GM19324 (cell line): ENCODE results near the gene TOP1.

Experiments used
- ATAC-seq: cut with Tn5 transposase; IDR thresholded peaks from one replicate; pipeline ENCODE4 v1.9.1; 2021; ENCODE audit warnings: mild to moderate bottlenecking, moderate library complexity; ENCODE audit not compliant: unreplicated experiment, low FRiP score

TOP1 gene

DNA sequence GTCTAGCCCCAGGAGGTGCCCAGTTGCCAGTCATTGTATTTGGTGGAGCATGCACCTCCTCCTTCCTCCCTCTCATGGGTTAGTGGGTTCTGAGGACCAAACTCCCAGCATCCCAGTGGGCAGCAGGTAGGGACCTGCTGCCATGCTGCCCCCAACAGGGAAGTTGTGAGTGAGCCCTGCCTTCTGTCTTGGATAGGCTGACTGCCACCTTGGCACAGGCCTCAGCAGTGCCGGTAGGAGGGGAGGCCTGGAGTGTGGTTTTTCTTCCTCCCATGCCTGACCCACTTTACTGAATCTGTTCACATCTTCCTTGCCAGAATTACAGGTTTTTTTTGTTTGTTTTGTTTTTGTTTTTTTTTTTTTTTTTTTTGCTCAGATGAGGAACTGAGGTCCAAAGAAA lies 133.3 kb downstream of the TOP1 start:
- no peak for ATAC-seq

DNA sequence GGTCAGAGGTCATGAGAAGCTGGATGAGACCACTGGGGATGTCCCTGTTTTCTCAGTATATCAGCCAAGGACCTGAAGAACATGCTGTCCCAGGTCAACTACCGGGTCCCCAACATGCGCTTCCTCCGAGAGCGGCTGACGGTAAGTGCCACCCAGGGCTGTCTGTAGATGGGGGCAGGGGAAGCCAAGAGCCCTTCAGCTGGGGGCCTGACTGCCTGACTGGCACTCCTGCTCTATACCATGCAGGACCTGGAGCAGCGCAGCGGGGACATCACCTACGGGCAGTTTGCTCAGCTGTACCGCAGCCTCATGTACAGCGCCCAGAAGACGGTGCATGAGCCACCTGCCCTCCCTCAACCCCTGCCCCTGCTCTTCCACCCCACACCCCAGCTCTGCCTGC lies 133.8 kb downstream of the TOP1 start:
- no peak for ATAC-seq

DNA sequence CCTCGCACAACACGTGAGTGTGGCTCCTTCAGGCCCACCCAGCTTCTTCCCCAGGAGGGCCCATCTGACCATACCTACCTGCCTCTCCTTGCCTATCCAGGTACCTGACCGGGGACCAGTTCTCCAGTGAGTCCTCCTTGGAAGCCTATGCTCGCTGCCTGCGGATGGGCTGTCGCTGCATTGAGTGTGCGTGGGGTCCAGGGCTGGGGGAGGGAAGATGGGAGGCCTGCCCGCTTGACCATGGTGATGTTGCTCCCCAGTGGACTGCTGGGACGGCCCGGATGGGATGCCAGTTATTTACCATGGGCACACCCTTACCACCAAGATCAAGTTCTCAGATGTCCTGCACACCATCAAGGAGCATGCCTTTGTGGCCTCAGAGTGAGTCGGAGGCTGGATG lies 135.2 kb downstream of the TOP1 start:
- ATAC-seq, result no peak

DNA sequence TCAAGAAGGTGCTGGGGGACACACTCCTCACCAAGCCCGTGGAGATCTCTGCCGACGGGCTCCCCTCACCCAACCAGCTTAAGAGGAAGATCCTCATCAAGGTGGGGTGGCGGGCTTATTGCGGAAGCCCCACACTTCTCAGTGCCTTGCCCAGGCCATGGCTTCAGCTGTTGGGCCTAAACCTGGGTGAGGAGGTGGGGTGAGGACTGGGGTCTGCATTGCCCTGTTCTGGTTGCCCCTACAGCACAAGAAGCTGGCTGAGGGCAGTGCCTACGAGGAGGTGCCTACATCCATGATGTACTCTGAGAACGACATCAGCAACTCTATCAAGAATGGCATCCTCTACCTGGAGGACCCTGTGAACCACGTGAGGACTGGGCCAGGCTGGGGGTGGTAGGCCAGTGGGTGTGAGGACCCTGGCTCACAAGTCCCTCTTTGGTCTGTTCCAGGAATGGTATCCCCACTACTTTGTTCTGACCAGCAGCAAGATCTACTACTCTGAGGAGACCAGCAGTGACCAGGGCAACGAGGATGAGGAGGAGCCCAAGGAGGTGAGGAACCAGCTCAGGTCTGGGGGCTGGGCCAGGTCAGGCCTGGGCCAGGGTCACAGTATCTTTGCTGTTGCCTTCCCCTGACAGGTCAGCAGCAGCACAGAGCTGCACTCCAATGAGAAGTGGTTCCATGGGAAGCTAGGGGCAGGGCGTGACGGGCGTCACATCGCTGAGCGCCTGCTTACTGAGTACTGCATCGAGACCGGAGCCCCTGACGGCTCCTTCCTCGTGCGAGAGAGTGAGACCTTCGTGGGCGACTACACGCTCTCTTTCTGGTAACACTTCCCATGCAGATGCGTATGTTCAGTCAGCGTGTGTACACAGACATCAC lies 136.6 kb downstream of the TOP1 start:
- no peak for ATAC-seq

DNA sequence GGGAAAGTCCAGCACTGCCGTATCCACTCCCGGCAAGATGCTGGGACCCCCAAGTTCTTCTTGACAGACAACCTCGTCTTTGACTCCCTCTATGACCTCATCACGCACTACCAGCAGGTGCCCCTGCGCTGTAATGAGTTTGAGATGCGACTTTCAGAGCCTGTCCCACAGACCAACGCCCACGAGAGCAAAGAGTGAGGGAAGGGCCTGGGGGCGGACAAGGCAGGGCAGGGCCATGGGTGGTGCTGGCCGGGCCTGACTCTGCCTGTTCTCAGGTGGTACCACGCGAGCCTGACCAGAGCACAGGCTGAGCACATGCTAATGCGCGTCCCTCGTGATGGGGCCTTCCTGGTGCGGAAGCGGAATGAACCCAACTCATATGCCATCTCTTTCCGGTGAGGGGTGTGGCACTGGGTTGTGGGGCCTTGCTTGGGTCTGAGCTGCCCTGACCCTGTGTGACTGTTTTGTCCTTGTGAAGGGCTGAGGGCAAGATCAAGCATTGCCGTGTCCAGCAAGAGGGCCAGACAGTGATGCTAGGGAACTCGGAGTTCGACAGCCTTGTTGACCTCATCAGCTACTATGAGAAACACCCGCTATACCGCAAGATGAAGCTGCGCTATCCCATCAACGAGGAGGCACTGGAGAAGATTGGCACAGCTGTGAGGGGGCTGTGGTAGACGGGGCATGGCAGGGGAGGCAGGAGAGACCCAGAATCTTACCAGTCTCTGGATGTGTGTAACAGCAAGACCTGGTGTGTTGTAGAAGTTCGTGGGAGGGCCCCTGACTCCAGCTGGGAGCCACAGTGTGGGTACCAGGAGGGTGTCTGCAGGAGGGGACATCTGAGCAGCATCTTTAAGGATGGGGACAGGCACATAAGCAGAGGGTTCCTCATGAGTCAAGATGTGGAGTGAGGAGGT lies 137.8 kb downstream of the TOP1 start:
- no peak for ATAC-seq

DNA sequence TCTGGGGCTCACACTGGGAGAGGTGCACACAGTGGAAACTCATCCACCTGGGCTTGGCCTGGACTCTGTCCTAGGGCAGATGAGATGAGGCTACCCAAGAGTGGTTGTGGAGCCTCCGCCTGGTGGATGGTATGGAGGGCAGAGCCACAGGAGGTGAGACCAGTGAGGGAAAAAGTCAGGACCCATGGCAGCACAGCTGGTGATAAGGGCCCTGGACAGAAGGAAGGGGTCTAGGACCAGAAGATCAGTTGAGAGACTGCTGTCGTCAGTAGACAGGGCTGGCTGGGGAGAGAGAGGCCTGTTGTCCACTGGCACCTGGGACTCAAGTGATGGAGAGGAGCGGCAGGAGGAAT lies 138.5 kb downstream of the TOP1 start:
- no peak for ATAC-seq

DNA sequence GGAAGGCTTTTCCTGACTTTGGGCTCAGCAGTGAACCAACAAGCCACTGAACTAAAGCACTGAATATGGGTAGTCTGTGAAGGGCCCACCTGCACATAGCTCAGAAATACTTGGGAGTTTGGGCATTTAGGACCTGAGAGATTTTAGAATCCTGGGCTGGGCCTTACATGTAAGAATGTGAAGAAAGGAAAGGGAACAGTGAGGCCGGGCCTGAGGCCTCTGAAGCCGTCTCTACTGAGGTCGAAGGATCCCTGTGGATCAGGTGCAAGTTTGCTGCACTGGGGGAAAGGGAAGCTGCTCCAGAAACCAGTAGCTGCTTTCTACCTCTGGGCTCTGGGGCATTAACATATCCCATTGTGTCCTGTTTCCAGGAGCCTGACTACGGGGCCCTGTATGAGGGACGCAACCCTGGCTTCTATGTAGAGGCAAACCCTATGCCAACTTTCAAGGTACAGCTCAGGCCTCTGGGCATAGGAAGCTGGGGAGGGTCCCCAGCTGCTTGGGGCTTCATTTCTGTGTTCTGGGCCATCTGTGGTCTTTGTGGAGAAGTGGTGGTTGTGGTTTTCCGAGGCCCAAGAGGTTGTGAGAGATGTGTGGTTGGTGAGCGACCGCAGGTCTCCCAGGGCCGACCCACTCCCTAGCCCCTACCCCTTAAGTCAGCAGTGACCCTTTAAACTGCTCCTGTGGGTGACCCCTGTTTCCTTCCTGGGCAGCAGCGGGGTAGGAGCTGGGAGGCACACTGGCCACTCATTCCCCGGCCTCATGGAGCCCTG lies 139.0 kb downstream of the TOP1 start:
- ATAC-seq, result no peak

DNA sequence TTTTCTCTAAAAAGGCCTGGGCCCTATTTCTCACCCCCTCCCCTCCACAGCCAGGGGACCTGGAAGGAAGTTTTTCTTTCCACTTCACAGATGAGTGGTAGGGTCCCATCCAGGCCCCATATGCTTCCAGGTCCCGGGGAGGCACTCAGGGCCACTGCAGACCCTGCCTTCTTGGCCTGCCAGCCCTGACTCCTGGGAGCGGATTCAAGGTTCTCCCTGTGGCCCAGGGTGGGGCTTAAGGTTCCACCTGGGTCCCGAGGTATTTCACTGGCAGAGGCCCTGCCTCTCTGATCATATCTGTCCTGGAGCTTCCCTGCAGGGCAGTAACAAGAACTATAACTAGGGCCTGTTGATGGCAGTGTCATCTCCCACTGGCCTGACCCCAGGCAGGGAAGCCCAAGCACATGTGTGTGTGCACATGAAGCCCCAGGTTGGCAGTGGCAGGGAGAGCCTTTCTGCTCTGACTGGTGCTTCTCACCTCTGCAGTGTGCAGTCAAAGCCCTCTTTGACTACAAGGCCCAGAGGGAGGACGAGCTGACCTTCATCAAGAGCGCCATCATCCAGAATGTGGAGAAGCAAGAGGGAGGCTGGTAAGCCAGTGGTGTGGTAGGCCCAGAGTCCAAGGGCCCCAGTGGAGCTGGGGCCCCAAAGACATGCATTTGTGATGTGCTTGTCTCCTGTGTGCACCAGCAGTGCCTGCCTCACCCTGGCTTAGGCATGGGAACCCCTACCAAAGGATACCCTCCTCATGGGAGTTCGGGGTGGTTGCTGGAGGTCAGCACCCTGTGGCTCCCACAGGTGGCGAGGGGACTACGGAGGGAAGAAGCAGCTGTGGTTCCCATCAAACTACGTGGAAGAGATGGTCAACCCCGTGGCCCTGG lies 139.9 kb downstream of the TOP1 start:
- ATAC-seq, result no peak

DNA sequence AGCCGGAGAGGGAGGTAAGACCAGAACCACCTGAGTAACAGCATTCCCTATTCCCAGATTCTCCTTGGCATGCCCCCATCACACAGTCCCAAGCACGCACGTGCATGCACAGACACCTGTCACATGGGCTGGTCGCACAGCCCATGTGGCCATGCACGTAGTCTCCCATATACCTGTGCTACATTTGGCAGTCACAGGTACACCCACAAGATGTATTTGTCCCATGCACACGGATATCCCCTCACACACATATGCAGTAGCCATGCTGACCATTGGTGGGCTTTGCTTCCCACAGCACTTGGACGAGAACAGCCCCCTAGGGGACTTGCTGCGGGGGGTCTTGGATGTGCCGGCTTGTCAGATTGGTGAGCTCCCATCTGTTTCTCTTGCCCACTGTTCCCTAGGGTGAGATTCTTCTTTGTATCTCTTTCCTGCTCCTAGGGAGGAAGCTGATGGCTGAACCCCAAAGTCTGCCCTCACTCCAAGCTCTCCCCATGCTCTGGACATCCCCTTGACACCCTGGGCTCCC lies 140.6 kb downstream of the TOP1 start:
- no peak for ATAC-seq

DNA sequence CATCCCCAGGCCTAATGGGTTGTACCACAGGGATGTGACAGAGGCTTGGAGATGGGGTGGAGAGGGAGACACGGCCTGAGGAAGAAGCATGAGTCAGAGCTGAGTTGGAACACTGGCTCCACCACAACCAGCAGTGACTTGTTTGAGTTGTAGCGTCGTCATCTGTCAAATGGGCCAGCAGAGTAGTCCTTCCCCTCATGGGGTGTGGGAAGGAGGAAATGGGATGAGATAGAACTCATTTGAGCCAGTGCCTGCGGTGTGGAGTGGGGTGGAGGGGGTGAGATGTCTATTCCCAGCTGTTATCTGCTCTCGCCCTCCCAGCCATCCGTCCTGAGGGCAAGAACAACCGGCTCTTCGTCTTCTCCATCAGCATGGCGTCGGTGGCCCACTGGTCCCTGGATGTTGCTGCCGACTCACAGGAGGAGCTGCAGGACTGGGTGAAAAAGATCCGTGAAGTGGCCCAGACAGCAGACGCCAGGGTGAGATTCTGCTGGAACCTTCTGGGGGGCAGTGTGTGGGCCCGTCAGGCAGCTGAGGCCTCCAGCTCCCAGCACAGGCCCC lies 141.2 kb downstream of the TOP1 start:
- no peak for ATAC-seq

DNA sequence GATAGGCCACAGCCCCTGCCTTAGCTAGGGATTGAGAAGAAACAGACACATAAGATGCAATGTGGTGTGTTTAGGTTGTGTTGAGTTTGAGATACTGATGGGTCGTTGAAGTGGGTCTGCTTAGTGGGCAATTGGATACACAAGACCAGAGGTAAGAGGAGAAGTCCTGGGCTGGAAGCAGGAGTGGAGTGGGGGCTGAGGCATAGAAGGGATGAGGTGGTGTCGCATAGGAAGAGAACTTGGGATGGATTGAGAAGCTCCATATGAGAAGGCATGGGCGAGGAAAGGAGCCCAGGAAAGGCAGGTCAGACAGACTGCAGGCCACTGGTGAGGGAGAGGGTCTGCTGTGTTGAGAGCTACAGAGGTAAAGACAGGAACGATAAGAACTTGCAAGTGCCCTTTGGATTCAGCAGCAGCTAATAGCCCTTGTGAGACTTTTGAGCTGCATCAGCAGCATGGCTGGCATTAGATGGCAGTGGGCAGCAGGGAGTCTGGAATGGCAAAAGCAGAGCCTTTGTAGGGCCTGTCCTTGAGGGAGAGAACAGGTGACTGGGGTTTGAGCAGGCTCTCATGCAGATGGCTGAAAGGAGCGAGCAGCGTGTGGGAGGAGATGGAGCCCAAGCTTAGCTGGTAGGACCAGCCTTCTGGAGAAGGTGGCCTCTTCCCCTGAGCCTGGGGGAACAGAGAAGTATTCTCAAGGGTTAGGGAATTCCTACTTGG lies 141.9 kb downstream of the TOP1 start:
- no peak for ATAC-seq

DNA sequence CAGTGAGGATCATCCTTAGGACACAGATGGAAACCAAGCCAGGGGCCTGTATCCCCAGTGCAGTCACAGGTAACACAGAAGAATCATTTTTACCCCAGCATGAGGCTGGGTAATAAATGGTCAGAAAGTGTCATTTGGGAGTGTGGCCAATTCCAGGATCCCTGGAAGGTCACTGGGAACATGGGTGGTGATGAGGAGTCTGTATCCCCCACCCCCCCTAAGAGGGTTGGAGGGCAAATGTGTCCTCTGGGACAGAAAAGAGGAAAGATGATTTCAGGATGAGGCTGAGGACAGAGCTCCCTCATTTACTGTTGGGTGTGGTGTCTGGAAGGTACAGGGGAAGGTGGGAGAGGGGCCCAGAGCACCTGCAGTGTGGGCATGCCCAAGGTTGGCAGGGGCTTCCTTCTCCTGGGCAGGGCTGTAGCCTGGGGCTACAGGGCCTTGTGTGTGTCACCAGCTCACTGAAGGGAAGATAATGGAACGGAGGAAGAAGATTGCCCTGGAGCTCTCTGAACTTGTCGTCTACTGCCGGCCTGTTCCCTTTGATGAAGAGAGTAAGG lies 143.2 kb downstream of the TOP1 start:
- ATAC-seq, result no peak

DNA sequence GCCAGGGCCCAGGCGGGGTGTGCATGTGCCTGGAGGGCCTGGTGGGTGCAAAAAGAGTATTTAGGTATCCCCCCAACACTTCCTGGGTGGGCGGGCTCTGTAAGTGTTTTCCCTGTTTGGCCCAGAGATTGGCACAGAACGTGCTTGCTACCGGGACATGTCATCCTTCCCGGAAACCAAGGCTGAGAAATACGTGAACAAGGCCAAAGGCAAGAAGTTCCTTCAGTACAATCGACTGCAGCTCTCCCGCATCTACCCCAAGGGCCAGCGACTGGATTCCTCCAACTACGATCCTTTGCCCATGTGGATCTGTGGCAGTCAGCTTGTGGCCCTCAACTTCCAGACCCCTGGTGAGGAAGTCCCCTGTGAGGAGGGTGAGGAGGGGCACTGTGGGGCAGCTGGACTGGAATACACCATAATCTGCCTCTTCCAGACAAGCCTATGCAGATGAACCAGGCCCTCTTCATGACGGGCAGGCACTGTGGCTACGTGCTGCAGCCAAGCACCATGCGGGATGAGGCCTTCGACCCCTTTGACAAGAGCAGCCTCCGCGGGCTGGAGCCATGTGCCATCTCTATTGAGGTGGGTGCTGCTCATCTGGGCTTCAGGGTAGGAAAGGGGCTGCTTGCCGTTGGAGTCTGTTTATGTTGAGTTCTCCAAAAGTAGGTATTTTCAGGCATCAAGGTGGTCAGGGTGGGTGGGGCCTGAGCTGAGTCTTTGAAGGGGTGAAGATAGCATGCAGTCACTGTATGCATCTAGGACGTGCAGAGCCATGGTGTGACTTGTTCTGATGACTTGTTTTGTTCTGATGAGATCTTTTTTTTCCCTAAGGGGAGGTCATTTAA lies 143.9 kb downstream of the TOP1 start:
- ATAC-seq, result no peak

DNA sequence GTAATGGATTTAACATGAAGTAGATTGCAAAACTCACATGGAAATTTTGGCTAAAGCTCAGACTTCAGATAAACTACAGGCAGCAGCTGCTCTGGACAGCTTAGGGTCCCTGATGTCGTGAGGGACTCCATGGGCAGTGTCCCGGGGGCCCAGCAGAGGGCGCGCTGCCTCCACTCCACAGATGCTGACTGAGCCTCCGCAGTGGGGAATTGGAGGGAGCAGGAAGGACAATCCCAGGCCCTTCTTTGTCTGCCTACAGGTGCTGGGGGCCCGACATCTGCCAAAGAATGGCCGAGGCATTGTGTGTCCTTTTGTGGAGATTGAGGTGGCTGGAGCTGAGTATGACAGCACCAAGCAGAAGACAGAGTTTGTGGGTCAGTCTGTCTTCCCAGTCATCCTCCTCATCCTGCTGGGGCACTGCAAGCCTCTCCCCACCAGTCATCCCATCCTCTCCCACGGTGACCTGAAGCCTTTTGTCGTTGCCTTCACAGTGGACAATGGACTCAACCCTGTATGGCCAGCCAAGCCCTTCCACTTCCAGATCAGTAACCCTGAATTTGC lies 144.6 kb downstream of the TOP1 start:
- no peak for ATAC-seq

DNA sequence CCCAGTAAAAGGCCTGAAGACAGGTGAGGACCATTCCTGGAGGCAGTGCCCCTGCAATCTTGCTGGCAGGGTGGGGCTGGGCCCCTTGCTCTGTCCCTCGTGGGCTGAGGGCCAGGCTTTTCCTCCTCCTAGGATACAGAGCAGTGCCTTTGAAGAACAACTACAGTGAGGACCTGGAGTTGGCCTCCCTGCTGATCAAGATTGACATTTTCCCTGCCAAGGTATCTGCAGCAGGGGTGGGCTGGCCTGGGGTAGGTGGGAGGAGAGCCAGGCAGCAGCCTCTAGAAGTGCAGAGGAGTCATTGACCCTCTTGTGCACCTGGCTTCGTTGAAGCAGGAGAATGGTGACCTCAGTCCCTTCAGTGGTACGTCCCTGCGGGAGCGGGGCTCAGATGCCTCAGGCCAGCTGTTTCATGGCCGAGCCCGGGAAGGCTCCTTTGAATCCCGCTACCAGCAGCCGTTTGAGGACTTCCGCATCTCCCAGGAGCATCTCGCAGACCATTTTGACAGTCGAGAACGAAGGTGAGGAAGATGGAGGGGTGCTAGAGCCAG lies 145.2 kb downstream of the TOP1 start:
- ATAC-seq, result no peak
